NCI-H1694 (cell line): ENCODE data around the gene DPEP2NB.
A peak's percentile ranks its signal among the peaks of the same experiment; 100 is the strongest.
"Not testable (repeated sequence)": the region's sequence is repeated elsewhere in the genome, so short reads cannot be mapped to it uniquely, and the experiment has no call there.

Experiments used
- DNase-seq: peaks from one replicate; lab custom pipeline; 2025; lab: John Stamatoyannopoulos, UW

DPEP2NB gene

DNA sequence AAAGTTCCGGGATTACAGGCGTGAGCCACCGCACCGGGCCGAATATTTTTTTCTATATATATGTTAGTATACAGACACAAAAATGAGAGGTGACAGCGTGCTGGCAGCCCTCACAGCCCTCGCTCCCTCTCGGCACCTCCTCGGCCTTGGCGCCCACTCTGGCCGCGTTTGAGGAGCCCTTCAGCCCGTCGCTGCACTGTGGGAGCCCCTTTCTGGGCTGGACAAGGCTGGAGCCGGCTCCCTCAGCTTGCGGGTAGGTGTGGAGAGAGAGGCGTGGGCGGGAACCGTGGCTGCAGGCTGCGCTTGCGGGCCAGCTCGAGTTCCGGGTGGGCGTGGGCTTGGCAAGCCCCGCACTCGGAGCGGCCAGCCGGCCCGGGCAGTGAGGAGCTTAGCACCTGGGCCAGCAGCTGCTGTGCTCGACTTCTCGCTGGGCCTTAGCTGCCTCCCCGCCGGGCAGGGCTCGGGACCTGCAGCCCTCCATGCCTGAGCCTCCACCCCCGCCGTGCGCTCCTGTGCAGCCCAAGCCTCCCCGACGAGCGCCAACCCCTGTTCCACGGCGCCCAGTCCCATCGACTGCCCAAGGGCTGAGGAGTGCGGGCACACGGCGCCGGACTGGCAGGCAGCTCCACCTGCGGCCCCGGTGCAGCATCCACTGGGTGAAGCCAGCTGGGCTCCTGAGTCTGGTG lies 33.6 kb downstream of the DPEP2NB start:
- DNase-seq = no peak

DNA sequence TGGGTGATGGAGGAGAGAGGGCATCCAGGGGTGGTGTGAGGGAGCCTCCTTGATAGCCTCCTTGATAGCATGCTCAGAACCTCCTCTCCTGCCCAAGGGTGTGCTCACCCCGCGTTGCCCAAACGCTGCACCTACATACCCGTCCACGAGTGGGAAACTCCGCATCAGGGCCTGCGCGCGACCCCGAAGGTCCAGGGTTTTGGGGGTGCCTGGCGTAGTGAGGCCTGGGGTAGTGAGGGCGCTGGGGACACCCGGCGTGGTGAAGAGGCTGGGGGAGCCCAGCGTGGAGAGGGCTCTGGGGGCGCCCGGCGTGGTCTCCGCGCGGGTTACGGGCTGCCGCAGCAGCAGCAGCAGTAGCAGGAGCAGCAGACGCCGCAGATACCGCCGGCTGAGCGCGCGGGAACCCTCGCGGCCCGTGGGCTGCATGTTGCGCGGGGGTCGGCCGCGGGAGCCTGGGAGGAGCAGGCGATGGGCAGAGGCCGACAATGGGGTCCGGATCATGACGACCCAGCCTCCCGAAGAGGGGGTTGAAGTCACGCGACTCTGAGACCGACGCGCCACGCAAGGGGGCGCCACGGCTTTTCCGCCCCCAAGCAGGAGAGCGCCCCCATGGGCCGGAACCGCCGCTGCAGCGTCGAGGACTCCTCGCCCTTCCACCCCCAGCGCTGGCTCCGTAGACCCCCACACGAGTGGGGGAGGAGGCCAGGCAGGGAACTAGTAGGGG lies 35.6 kb downstream of the DPEP2NB start, which contains the start of gene DPEP3:
Gene DPEP3 (minus strand): TSS at position 545 of the 724 bp plus-strand sequence. CDS start 119 bp downstream, at position 426.
- no peak for DNase-seq

DNA sequence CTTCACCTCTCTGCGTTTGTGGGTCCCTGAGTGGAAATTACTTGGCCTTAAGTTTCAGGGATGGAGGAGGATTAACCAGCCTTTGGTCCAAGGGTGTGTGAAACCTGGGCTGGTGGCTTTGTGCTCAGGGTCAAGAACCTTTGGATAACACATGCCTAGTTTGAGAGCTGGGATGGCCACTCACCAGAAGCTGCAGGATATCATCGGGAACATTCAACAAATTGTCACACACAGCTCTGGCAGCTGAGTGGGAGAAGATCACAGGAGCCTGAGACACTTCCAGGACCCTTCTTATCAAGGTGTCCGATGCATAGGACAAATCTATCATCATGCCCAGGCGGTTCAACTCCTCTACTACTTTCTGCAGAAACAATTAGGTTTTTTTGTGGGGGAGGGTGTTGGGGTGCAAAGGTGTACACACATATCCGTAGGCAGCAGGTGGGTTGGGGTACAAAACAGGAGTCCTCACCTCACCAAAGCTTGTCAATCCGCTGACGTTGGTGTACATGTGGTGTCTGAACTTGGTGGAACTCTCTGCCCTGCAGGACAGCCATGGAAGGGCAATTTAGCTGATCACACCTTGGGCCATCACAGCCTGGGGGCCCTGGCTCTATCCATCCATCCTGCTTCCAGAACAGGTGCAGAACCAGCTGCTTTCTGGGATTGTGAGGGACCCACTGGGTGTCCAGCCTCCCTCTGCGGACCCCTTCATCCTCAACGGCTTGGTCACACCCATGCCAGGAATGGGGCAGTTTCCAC lies 38.1 kb downstream of the DPEP2NB start:
- DNase-seq = no peak

DNA sequence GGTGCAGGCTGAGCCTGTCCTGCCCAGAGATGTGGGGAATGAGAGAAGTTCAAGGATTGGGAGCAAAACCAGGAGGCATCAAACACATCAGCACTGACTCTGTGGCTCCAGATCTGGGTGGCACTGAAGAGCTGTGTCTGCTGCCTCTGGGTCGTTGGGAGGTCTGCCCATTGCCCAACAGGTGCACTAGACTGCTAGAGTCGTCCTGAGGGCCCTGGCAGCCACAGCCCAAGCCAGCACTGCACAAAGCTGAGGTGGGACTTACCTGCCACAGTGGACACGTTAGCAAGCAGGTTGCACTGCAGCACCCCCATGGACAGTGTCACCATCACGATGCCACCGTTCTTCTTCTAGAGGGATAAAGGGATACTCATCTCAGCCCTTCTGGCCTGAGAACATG lies 38.7 kb downstream of the DPEP2NB start:
- DNase-seq = no peak

DNA sequence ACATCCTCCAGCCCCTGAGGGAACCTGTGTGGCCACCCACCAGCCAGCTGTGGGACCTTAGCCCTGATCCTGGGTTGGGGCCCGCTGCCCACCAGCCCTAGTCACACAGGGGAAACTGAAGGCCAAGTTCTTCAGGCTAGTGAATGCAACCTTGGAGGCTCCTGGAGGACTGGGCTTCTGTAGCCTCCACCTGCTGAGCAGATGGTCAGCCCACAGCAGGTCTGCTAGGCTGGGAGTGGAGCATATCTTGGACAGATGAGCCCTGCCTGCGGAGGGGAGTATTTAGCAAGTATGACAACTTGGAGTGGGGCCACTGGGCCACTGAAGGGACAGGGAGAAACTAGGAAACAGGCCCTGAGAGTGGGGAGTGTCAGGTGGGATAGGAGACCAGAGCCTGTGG lies 39.5 kb downstream of the DPEP2NB start:
- no peak for DNase-seq

DNA sequence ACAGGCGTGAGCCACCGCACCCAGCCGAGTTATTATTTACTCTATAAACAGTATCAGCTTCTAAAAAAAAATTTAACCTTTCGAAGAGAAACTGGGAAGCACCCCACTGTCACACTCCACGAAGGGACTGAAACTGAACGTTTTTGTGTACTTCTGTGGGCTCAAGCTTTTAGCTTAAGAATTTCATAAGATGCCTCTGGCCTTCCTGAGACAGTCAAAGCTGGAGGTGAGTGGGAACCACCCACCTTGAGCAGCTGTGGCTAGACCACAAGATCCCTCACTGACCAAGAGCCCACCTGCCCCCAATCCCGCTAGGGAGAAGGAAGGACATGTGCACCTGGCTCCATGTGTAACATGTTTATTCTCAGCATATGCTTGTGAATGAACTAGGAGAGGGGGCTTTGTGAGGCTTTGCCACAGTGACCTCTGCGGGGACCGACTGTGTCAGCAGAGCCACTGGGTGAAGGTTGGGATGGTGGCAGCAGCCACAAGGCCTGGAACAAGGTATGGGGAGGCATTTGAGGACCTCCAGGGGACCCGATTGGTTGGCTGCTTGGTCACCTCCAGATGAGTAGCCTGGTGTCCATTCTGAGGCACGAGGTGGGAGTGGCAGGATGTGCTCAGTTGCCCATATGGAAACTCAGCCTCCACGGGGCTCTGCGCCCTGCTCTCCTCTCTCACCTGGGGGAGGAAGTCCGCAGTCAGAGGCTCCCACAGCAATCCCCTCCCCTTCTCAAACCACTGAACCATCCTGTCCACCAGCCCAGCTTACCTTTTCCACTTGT lies 40.2 kb downstream of the DPEP2NB start:
- DNase-seq = no peak

- not testable (repeated sequence) for DNase-seq
These were observed 43.4 kb downstream of the DPEP2NB start for GRCh38 chr16:67972285-67972684.

GRCh38 chr16:67971111-67971510 lies 44.6 kb downstream of the DPEP2NB start:
- DNase-seq = no peak

DNA sequence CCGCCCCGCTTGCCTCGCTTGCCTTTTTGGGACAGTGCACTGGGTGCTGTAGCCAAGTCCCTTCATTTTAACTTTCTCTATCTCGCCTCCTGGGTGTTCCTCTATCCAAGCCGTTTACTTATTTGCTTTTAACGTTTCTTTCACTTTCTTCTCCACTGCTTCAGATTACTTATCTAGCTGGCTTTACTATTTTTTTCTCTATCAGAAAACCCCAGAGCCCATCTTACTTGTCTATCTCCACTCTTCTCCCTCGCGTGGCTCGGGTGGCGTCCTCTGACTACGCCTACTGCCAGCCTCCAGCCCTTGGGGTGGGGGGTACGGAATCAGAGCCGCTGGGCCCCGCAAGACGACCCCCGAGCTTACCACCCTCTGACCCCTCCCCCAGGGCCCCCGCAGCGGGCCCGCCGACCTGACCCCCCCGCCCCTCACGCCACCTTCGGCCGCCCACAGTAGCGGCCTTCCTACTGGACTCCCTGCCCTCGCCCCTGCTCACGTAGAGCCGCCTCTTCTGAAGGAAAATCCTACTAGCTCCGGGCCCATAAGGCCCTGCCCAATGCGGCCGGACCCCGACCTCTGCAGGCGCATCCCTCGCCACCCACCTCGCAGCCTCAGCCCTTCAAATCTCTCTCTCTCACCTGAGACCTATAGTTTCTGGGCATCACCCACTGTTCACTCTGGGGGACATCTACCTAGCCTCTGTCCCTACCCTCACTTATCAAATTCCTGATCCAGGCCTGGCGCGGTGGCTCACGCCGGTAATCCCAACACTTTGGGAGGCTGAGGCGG lies 46.3 kb downstream of the DPEP2NB start:
- no peak for DNase-seq

DNA sequence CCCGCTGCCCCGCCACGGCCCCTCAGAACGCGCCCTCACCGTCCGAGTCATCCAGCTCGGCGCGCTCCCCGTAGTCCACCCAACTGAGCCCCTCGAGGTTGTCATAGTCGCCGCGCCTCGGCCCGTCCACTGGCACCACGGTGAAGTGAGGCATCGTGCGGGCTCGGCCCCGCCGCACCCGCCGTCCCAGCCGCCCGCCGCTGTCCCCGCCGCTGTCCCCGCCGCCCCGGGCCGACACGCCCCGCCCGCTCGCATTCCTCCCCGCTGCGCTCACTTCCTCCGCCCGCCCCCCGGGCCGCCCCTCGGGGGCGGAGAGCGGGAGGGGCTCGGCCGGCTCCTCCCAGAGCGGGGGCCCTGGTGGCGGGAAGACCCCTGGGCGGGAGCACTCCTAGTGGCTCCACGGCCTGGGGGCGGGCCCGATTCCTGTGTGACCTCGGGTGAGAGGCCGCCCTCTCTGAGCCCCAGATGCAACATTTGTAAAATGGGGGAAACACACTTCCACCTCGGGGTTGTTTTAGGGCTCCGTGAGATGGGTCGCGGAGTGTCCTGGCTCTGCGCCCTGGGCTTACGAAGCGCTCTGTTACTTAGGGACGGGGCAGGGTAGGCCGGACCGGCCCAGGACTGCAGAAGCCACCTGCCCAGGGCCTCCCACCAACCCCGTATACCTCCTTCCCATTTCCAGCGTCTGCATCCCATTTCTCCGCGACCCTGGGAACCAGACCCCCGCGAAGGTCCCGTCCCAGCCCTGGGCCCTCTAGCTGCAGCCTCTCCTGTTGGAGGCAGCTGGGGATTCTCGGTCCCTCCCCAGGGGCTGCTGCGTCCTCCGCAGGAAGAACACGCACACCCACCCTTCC lies 47.1 kb downstream of the DPEP2NB start, which contains the start of gene SLC12A4:
Gene SLC12A4 (minus strand): TSS at position 238 of the 854 bp plus-strand sequence. CDS start 84 bp downstream, at position 154.
- peak; percentile 29 for DNase-seq

- DNase-seq = no peak
These were observed 47.7 kb downstream of the DPEP2NB start for GRCh38 chr16:67967958-67968399.

- DNase-seq = no peak
These were observed 48.3 kb downstream of the DPEP2NB start for GRCh38 chr16:67967183-67967957.

DNA sequence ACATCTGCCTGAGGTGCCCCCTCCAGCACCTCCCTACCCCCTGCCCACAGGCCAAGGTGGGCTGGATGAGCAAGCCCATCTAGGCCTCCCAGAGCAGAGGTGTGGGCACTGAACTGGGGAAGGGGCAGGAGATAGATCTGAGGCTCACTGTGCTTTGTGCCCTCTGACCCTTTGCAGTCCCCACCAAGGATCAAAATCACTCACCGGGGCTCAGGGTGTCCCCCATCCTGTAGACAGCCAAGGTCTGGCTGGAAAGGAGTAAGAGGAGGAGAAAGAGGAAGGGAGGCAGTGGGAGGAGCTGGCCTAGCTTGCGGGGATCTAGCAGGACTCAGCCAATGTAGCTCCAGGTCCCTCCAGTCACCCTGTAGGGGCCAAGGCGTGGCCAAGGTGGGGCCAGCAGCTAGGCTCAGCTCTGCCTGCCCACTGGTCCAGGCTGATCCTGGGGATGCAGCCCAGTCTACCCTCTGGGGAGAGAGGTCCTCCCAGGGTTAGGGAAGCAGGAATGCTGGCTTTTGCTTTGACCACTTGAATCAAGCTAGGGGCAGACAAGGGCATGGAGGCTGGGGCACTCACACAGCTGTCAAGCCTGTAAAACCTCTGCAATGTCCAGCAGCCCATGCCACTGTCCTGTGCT lies 49.0 kb downstream of the DPEP2NB start:
- no peak for DNase-seq

DNA sequence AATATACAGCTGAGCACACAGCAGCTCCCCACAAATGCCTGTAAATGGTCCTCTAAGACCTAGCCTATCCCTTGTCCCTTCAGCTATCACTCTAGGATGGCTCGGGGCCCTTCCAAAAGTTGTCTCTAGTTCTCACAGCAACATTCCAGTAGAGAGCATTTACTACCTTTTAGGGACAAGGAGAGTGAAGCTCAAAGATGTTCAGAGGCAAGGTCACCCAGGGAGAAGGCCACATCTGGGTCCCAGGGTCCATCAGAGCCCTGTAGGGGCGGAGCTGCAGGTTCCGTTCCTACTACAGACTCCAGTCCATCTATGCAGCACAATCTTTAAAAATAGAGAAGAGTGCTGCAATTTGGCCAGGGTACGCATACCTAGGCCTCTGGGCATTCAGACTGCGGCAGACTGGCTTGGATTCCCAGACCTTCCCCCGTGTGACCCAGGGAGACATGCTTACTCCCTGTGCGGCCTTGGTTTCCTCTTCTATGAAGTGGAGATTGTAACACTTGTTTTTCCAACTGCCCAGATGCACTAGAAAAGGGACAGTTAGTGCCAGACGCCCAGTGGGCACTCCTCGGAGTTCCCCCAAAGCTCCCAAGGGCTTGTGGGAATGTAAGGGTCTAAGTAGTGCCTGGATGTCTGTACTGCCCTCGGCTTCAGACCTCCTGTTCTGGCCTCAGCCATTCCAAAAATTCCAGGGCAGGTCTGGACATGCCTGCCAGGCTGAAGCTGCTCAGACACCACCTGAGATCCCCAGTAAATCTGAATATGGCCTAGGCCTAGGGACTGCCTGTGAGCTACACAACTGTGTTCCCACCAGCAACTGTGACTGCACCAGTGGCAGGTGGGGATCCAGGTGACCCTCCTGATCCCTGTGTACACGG lies 49.8 kb downstream of the DPEP2NB start:
- no peak for DNase-seq

- no peak for DNase-seq
These were observed 51.1 kb downstream of the DPEP2NB start for GRCh38 chr16:67964477-67965131.

DNA sequence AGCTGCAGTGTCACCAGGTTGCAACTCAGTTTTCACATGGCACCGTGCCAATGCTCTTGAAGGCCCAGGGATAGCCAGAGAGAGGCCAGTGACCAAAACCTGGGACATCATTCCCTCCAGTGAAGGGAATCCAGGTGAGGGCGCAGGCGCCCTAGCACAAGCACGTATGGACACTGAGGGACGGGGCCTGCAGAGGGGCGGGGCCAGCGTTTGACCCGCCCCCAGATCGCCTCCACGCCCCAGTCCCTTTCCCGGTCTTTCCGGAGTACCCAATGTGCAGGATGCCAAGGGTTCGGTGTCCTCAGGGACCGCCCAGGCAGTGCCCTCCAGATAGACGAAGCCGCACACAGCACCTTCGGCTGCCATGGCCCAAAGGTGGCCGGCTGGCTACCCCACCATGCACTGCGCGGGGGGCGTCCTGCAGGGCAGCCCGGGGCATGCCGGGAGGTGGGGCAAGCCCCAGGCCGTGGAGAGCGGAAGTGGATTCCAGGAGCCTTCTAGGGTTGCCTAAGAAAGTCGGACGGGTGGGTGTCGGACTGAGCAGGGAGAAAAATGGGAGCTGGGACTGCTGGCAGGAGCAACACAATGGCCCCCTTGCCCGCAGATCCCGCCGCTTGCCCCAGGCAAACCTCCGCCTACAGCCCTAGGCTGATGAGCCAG lies 51.9 kb downstream of the DPEP2NB start:
- no peak for DNase-seq
